Thyroid gland (tissue), 4 donors: ENCODE data around the gene KPTN. TPM values are rescaled to one million over a fixed set of nuclear protein-coding genes. Genes with fewer than 3 reads are reported as not detected.

Experiments
- DNase-seq, 2 donors: peaks; one replicate each; pipeline ENCODE4 v3.0.0-alpha.2; 2019
- H3K27ac ChIP-seq, 3 donors: fragments of 200-600 bp; sonication (generic); 1 replicate in 2 of 3; 2 replicates in 1 of 3; pipeline ENCODE4 v1.5.1; 2016 to 2019; ENCODE audit warnings: mild to moderate bottlenecking in 1 of 3, moderate library complexity in 1 of 3
- H3K27me3 ChIP-seq: fragments of 200-600 bp; sonication (generic); one replicate; pipeline ENCODE4 v1.5.1; 2019
- H3K36me3 ChIP-seq, 2 donors: fragments of 200-600 bp; sonication (generic); one replicate each; pipeline ENCODE4 v1.5.1; 2016 to 2019
- H3K4me1 ChIP-seq, 2 donors: fragments of 200-600 bp; sonication (generic); one replicate each; pipeline ENCODE4 v1.5.1; 2017 to 2019
- H3K4me3 ChIP-seq, 3 donors: fragments of 200-600 bp; sonication (generic); replicated peaks in 1 of 3; 1 replicate in 2 of 3; 2 replicates in 1 of 3; pipeline ENCODE4 v1.5.1; 2016; ENCODE audit warnings: mild to moderate bottlenecking in 1 of 3
- H3K9me3 ChIP-seq: fragments of 200-600 bp; sonication (generic); one replicate; pipeline ENCODE4 v1.5.1; 2017
- CTCF ChIP-seq, 6 experiments: fragments of 200-600 bp in 3 of 6; fragments of 450-650 bp in 3 of 6; sonication (generic) in 3 of 6; IDR thresholded peaks; one replicate each; pipeline ENCODE4 v1.5.1; 2016 to 2019; ENCODE audit warnings: antibody characterized with exemption in 6 of 6, mild to moderate bottlenecking in 2 of 6, inconsistent platforms in 1 of 6, moderate library complexity in 1 of 6
- POLR2A ChIP-seq, 2 donors: fragments of 450-650 bp; IDR thresholded peaks; one replicate each; pipeline ENCODE4 v1.6.1; 2017; ENCODE audit warnings: antibody characterized with exemption in 2 of 2, mild to moderate bottlenecking in 2 of 2, moderate library complexity in 1 of 2
- whole genome bisulfite sequencing, 2 donors: methylation state at CpG; one replicate each; pipeline ENCODE4 v1.1.5; 2017; 5-methylcytosine and 5-hydroxymethylcytosine counted together
- intact Hi-C: fragments of 100-400 bp; cut with DNase I; formaldehyde crosslinking; loops from one replicate; pipeline ENCODE4 v1.15.1; 2023
- total RNA-seq, 4 donors: library from RNA; depleted of rRNA; stranded (reverse); fragments of >200 nt; gene quantifications; one replicate each; pipeline ENCODE4 v1.2.3, GENCODE V29; 2016

The KPTN gene
- total RNA-seq, 4 donors from 2014 or later = 7.0 to 8.9 (median 7.3) TPM

- Histone ChIP-seq H3K36me3 (no peaks in the 10 kb centered on the region), H3K9me3 (no peaks in the 10 kb centered on the region), H3K27ac (no peak overlapping the region), H3K4me3 (no peak overlapping the region), H3K4me1 (peaks cover 16 to 20% of the 10 kb centered on the region in 2 donors), H3K27me3 (no peaks in the 10 kb centered on the region)
- DNase-seq = no peak
- intact Hi-C loops = loop anchor here (10.0 kb wide), 1 partner anchor 83 kb away; no protein-coding TSS in a partner anchor
- WGBS, 2 donors = 67 to 70% methylated on average over 4 of the region's 4 CpGs
- no peak for TF ChIP-seq CTCF (IDR thresholded peaks at IDR 0.05)
- TF ChIP-seq POLR2A (IDR thresholded peaks at IDR 0.05) = no peak
Measured at GRCh38 chr19:47518139-47518538, 34.1 kb upstream of the KPTN start.

DNA sequence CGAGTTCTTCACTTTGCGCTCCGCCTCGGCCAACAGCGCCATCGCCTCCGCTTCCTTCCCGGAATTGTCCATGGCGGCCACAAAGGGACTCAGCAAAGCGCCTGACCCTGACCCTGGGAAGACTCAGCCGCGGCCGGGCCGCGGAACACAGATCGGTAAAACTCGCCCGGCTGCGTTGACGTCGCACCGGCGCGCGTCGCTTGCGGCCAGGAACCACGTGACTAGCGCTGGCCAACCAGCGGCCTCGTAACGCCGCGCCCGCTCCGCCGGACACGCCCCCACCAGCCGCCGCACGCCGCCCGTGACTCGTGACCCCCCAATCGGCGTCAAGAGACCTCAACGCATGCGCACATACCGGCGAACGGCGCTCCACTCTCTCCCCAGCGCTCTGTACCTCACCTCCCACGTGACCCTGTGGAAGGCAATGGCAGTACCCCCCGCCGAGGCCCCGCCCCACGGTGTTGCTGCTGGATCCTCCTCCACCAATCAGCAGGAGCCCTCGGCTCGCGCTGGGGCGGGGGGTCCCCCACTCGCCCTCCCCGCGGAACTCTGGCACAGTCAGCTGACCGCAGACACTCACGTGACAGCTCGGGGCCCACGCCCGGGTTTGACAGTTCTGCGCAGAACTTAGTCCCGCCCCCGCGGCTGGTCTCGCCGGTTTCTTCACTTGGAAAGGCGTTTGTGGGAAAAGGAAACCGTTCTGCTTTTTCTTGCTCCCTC, 31.0 kb upstream of the KPTN start, which contains the start of gene NAPA:
Gene NAPA (minus strand): TSS at position 195 of the 720 bp plus-strand sequence. CDS start 123 bp downstream, at position 72.
- no peaks in the 10 kb centered on the region for H3K36me3 ChIP-seq
- TF ChIP-seq POLR2A (IDR thresholded peaks at IDR 0.05) (peak; percentile 62 to 91), CTCF (IDR thresholded peaks at IDR 0.05) (peak in 1 of 6 experiments; percentile 97)
- peaks cover 41 to 43% of the 10 kb centered on the region in 2 donors for H3K4me1 ChIP-seq
- peak; percentile 100 for DNase-seq
- H3K27ac ChIP-seq = peak within 1 kb of the TSS; percentile 85 to 94 (median 92)
- no peaks in the 10 kb centered on the region for H3K27me3 ChIP-seq
- intact Hi-C loops = loop anchor here (10.0 kb wide), 1 partner anchor 80 kb away; no protein-coding TSS in a partner anchor
- 1 to 2% methylated on average over 17 to 54 of the region's 78 CpGs for WGBS, 2 donors
- no peaks in the 10 kb centered on the region for H3K9me3 ChIP-seq
- peak within 1 kb of the TSS; percentile 68 to 100 (median 70) for H3K4me3 ChIP-seq

DNA sequence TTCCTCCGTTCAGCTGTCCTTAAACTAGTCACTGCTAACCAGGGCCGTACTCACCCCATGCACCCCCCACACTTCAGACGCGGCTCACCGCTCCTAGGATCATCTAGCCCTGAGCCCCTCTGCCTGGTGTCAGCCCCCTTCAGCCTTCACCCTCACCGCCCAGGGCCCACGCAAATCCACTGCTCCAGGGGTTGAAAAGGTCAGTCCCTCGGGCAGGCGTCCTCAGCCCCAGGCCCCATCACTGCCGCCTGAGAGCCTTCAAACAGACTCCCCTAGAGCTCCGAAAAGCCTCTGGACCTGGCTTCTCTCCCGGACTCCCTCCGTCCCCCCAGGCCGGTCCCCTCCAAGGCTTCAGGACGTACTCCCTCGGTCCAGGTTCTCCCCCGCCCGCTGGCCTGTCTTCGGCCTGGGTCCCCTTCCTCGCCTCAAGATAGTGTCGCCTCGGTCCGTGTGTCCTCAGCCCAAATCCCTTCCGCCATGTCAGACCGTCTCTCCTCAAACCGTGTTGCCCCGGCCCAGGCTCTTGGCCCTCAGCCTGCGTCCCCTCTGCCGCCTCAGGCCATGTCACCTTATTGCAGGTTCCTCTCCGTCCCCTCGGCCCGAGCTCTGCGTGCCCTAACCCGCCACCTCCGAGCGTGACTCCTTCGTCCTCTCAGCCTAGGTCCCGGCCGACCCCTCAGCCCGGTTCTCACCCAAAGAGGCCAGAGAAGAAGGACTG, 30.3 kb upstream of the KPTN start:
- TF ChIP-seq CTCF (IDR thresholded peaks at IDR 0.05) (no peak), POLR2A (IDR thresholded peaks at IDR 0.05) (no peak)
- peak in 1 of 2 donors; percentile 31 for DNase-seq
- Histone ChIP-seq H3K27me3 (no peaks in the 10 kb centered on the region), H3K9me3 (no peaks in the 10 kb centered on the region), H3K36me3 (no peaks in the 10 kb centered on the region), H3K4me1 (peaks cover 48 to 50% of the 10 kb centered on the region in 2 donors), H3K27ac (peak overlapping the region; percentile 85 to 94 (median 92)), H3K4me3 (peak overlapping the region; percentile 68 to 100 (median 70))
- 4 to 19% methylated on average over 9 to 39 of the region's 40 CpGs for WGBS, 2 donors
- intact Hi-C loops = loop anchor here (10.0 kb wide), 1 partner anchor 80 kb away; no protein-coding TSS in a partner anchor

DNA sequence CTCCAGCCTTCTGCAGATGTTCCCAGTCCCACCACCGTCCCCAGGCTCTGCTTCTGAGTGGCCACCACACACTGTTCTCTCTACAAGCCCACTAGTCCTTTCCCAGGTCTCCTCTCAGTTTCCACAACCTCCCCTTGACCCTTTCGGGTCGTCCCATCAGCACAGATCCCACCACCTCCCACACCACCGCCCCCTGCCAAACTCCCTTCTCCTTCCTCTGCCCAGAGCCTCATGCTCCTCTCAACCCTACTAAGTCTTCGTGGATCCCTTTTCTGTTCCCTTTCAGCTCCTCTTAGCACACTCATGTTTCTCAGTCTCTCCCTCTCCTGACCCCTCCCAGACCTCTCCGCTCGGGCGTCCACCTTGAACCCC, 28.9 kb upstream of the KPTN start:
- Histone ChIP-seq H3K4me1 (peaks cover 58 to 62% of the 10 kb centered on the region in 2 donors), H3K4me3 (peak overlapping the region in 1 of 3 donors; percentile 15), H3K36me3 (no peaks in the 10 kb centered on the region), H3K9me3 (no peaks in the 10 kb centered on the region), H3K27ac (peak overlapping the region; percentile 33 to 92 (median 75)), H3K27me3 (no peaks in the 10 kb centered on the region)
- intact Hi-C loops = loop anchor here (10.0 kb wide), 1 partner anchor 78 kb away; no protein-coding TSS in a partner anchor
- WGBS, 2 donors = 72 to 78% methylated on average over 8 of the region's 8 CpGs
- DNase-seq = no peak
- TF ChIP-seq CTCF (IDR thresholded peaks at IDR 0.05) = no peak
- TF ChIP-seq POLR2A (IDR thresholded peaks at IDR 0.05) = no peak
